Transverse colon (tissue), 4 donors: ENCODE measurements around the gene TM4SF5.

Experiments
- EP300 ChIP-seq: sonication (generic); formaldehyde crosslinking; IDR thresholded peaks from one replicate; pipeline ENCODE4 v1.6.1; 2017; ENCODE audit warnings: antibody characterized with exemption, low read depth
- POLR2A ChIP-seq: fragments of 450-650 bp; IDR thresholded peaks from one replicate; pipeline ENCODE4 v1.6.1; 2016; ENCODE audit warnings: antibody characterized with exemption, mild to moderate bottlenecking, moderate library complexity
- POLR2AphosphoS5 ChIP-seq, 3 donors: sonication (generic); formaldehyde crosslinking; IDR thresholded peaks; one replicate each; pipeline ENCODE4 v1.6.1; 2016; ENCODE audit warnings: antibody characterized with exemption in 3 of 3
- TF ChIP-seq, protein P1 (sequence below), 5 experiments: fragments of 200-600 bp in 3 of 5; fragments of 450-650 bp in 2 of 5; sonication (generic) in 3 of 5; IDR thresholded peaks; 1 replicate in 2 of 5; 2 replicates in 3 of 5; pipeline ENCODE4 v1.5.1; 2016 to 2017; ENCODE audit warnings: antibody characterized with exemption in 5 of 5, inconsistent platforms in 3 of 5, mild to moderate bottlenecking in 2 of 5, moderate library complexity in 1 of 5

GRCh38 chr17:4747847-4748246 lies 23.8 kb upstream of the TM4SF5 start:
- TF ChIP-seq POLR2AphosphoS5 (IDR thresholded peaks at IDR 0.05) = no peak
- TF ChIP-seq, protein P1, sequence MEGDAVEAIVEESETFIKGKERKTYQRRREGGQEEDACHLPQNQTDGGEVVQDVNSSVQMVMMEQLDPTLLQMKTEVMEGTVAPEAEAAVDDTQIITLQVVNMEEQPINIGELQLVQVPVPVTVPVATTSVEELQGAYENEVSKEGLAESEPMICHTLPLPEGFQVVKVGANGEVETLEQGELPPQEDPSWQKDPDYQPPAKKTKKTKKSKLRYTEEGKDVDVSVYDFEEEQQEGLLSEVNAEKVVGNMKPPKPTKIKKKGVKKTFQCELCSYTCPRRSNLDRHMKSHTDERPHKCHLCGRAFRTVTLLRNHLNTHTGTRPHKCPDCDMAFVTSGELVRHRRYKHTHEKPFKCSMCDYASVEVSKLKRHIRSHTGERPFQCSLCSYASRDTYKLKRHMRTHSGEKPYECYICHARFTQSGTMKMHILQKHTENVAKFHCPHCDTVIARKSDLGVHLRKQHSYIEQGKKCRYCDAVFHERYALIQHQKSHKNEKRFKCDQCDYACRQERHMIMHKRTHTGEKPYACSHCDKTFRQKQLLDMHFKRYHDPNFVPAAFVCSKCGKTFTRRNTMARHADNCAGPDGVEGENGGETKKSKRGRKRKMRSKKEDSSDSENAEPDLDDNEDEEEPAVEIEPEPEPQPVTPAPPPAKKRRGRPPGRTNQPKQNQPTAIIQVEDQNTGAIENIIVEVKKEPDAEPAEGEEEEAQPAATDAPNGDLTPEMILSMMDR (IDR thresholded peaks at IDR 0.05) = no peak
- TF ChIP-seq EP300 = no peak
- TF ChIP-seq POLR2A = no peak
